IMR-90 (cell line): Measurements from ENCODE around the gene GPR21. TPM values are rescaled to one million over a fixed set of nuclear protein-coding genes. Genes with fewer than 3 reads are reported as not detected.

Source experiments
- ATAC-seq: fragments of 200-7000 bp; cut with Tn5 transposase; 2 replicates; pipeline ENCODE4 v1.9.1; 2020; ENCODE audit warnings: low read depth, mild to moderate bottlenecking, moderate library complexity
- BruUV-seq: library from RNA; stranded (reverse); fragments of 400-500 nt; replicated peaks from 2 replicates; lab custom pipeline; 2021; lab: Mats Ljungman, UMichigan
- CTCF ChIA-PET: fragments of 300-600 bp; formaldehyde crosslinking; extraction: SDS; loops from one replicate; lab custom pipeline; 2021; ENCODE audit warnings: antibody characterized with exemption; lab: Yijun Ruan, JAX
- POLR2A ChIA-PET: fragments of 300-600 bp; sonication (Branson Sonifier 250); formaldehyde crosslinking; loops from one replicate; lab custom pipeline; 2022; ENCODE audit warnings: antibody characterized with exemption; ENCODE audit not compliant: unreplicated experiment; lab: Charles Lee
- DNase-seq: peaks from one replicate; pipeline ENCODE4 v3.0.0; 2013
- H2AFZ ChIP-seq: replicated peaks from 2 replicates; pipeline ENCODE3; 2013; ENCODE audit warnings: low read length, mild to moderate bottlenecking; ENCODE audit not compliant: poor library complexity
- H2AK5ac ChIP-seq: 2 replicates; pipeline ENCODE4 v1.6.1; 2013; ENCODE audit warnings: low read depth, low read length, inconsistent platforms
- H2AK9ac ChIP-seq: replicated peaks from 2 replicates; pipeline ENCODE3; 2013; ENCODE audit warnings: mild to moderate bottlenecking, low read depth, low read length, moderate library complexity; ENCODE audit not compliant: poor library complexity
- H2BK120ac ChIP-seq: 2 replicates; pipeline ENCODE4 v1.6.1; 2013; ENCODE audit warnings: low read depth, low read length, inconsistent platforms
- H2BK15ac ChIP-seq: 3 replicates; pipeline ENCODE4 v1.6.1; 2013; ENCODE audit warnings: low read depth, low read length, inconsistent platforms
- H2BK20ac ChIP-seq: 2 replicates; pipeline ENCODE4 v1.6.1; 2013; ENCODE audit warnings: low read depth, mild to moderate bottlenecking, inconsistent platforms, low read length, moderate library complexity
- H2BK5ac ChIP-seq: 2 replicates; pipeline ENCODE4 v1.6.1; 2013; ENCODE audit warnings: mild to moderate bottlenecking, low read depth, low read length, inconsistent platforms; ENCODE audit not compliant: poor library complexity, severe bottlenecking
- H3K14ac ChIP-seq: replicated peaks from 2 replicates; pipeline ENCODE4 v1.6.1; 2013; ENCODE audit warnings: low read depth, low read length, inconsistent platforms
- H3K18ac ChIP-seq: 2 replicates; pipeline ENCODE4 v1.6.1; 2013; ENCODE audit warnings: low read depth, low read length, control low read depth
- H3K23ac ChIP-seq: 2 replicates; pipeline ENCODE4 v1.6.1; 2013; ENCODE audit warnings: low read depth, low read length, inconsistent platforms
- H3K27ac ChIP-seq: 2 replicates; pipeline ENCODE4 v1.5.1; 2013; ENCODE audit warnings: mild to moderate bottlenecking, control low read depth, low read length; ENCODE audit not compliant: insufficient read depth
- H3K27me3 ChIP-seq: 2 replicates; pipeline ENCODE4 v1.6.1; 2013; ENCODE audit warnings: low read length; ENCODE audit not compliant: control insufficient read depth, insufficient read depth
- H3K36me3 ChIP-seq: 2 replicates; pipeline ENCODE4 v1.6.1; 2013; ENCODE audit warnings: low read length, mixed read lengths; ENCODE audit not compliant: control insufficient read depth, insufficient read depth
- H3K4ac ChIP-seq: 2 replicates; pipeline ENCODE4 v1.6.1; 2013; ENCODE audit warnings: low read depth, low read length, inconsistent platforms
- H3K4me1 ChIP-seq: 2 replicates; pipeline ENCODE4 v1.6.1; 2013; ENCODE audit warnings: low read length, mixed read lengths; ENCODE audit not compliant: control insufficient read depth, insufficient read depth
- H3K4me2 ChIP-seq: 2 replicates; pipeline ENCODE4 v1.6.1; 2013; ENCODE audit warnings: low read depth, mild to moderate bottlenecking, control low read depth, low read length, moderate library complexity
- H3K4me3 ChIP-seq: 2 replicates; pipeline ENCODE4 v1.5.1; 2013; ENCODE audit warnings: low read depth, mild to moderate bottlenecking, control low read depth, low read length, moderate library complexity; ENCODE audit not compliant: insufficient read depth
- H3K56ac ChIP-seq: 2 replicates; pipeline ENCODE4 v1.6.1; 2013; ENCODE audit warnings: low read length, inconsistent platforms; ENCODE audit not compliant: insufficient read depth; ENCODE audit errors: extremely low read depth
- H3K79me1 ChIP-seq, 2 experiments: 2 replicates each; pipeline ENCODE4 v1.6.1; 2013; ENCODE audit warnings: low read length in 2 of 2, inconsistent platforms in 1 of 2, low read depth in 1 of 2
- H3K9ac ChIP-seq: 2 replicates; pipeline ENCODE4 v1.6.1; 2013; ENCODE audit warnings: low read depth, low read length, control low read depth
- H3K9me1 ChIP-seq: 2 replicates; pipeline ENCODE4 v1.6.1; 2013; ENCODE audit warnings: low read length, inconsistent platforms; ENCODE audit not compliant: insufficient read depth
- H3K9me3 ChIP-seq: 2 replicates; pipeline ENCODE4 v1.6.1; 2013; ENCODE audit warnings: low read length; ENCODE audit not compliant: control insufficient read depth, insufficient read depth
- H4K20me1 ChIP-seq: 2 replicates; pipeline ENCODE4 v1.6.1; 2013; ENCODE audit warnings: low read length, inconsistent platforms; ENCODE audit not compliant: insufficient read depth
- H4K5ac ChIP-seq: 2 replicates; pipeline ENCODE4 v1.6.1; 2013; ENCODE audit warnings: mild to moderate bottlenecking, low read depth, low read length, control low read depth
- H4K8ac ChIP-seq, 2 experiments: 2 replicates each; pipeline ENCODE4 v1.6.1; 2013; ENCODE audit warnings: low read depth in 2 of 2, low read length in 2 of 2, control low read depth in 1 of 2, inconsistent platforms in 1 of 2
- H4K91ac ChIP-seq: 2 replicates; pipeline ENCODE4 v1.6.1; 2013; ENCODE audit warnings: low read depth, low read length, inconsistent platforms; ENCODE audit not compliant: insufficient read depth
- CEBPB ChIP-seq: IDR thresholded peaks from 2 replicates; pipeline ENCODE4 v1.6.1; 2012; ENCODE audit warnings: low read depth, low read length, improper control_type of control experiment
- CHD1 ChIP-seq: IDR thresholded peaks from 2 replicates; pipeline ENCODE4 v1.6.1; 2012; ENCODE audit warnings: low read depth, low read length, improper control_type of control experiment
- CTCF ChIP-seq: conservative IDR thresholded peaks from 2 replicates; pipeline ENCODE4 v1.5.1; 2012; ENCODE audit warnings: mild to moderate bottlenecking, low read depth, low read length, improper control_type of control experiment
- ELK1 ChIP-seq: fragments of 150-350 bp; IDR thresholded peaks from 2 replicates; pipeline ENCODE4 v1.6.1; 2016; ENCODE audit warnings: low read depth, mild to moderate bottlenecking, low read length, moderate library complexity, borderline replicate concordance
- NFE2L2 ChIP-seq: fragments of 150-350 bp; IDR thresholded peaks from 2 replicates; pipeline ENCODE4 v1.6.1; 2016; ENCODE audit warnings: low read depth, mild to moderate bottlenecking, low read length
- RAD21 ChIP-seq: IDR thresholded peaks from 2 replicates; pipeline ENCODE4 v1.6.1; 2012; ENCODE audit warnings: low read length, improper control_type of control experiment
- RCOR1 ChIP-seq: IDR thresholded peaks from 2 replicates; pipeline ENCODE4 v1.6.1; 2012; ENCODE audit warnings: mild to moderate bottlenecking, low read length, improper control_type of control experiment; ENCODE audit not compliant: insufficient replicate concordance
- RFX5 ChIP-seq: IDR thresholded peaks from 2 replicates; pipeline ENCODE4 v1.8.0; 2012; ENCODE audit warnings: low read depth, mild to moderate bottlenecking, low read length, moderate library complexity
- SMC3 ChIP-seq: fragments of 150-350 bp; IDR thresholded peaks from 2 replicates; pipeline ENCODE4 v1.6.1; 2016; ENCODE audit warnings: low read depth, mild to moderate bottlenecking, antibody characterized with exemption, low read length, moderate library complexity
- WGBS, 2 experiments: methylation state at CpG; one replicate each; pipeline versions ENCODE4 v1.1.5 to v1.1.7; 2013; ENCODE audit warnings: missing lambda C conversion rate in 2 of 2; ENCODE audit not compliant: insufficient read length in 1 of 2; ENCODE audit errors: extremely low coverage in 2 of 2; 5-methylcytosine and 5-hydroxymethylcytosine counted together
- dilution Hi-C: fragments of 300-500 bp; cut with HindIII; formaldehyde crosslinking; loops from one replicate; pipeline ENCODE4 v1.14.3; 2018; ENCODE audit warnings: low sequenced_read_pairs; ENCODE audit not compliant: unreplicated experiment
- in situ Hi-C: fragments of 300-500 bp; cut with MboI; formaldehyde crosslinking; loops from 3 replicates; pipeline ENCODE4 v1.14.3; 2019; ENCODE audit warnings: low sequenced_read_pairs, inconsistent platforms, mixed read lengths
- intact Hi-C: fragments of 100-400 bp; cut with micrococcal nuclease; formaldehyde crosslinking; loops from 2 replicates; pipeline ENCODE4 v1.10.0; 2022
- polyA plus RNA-seq, 3 experiments: library from polyadenylated mRNA; depleted of rRNA; stranded (reverse); fragments of >200 nt; gene quantifications; 2 replicates each; pipeline ENCODE4 v1.2.3, GENCODE V29; 2012; ENCODE audit warnings: low replicate concordance in 1 of 3
- total RNA-seq: library from RNA; depleted of rRNA; stranded (reverse); fragments of >200 nt; gene quantifications from 2 replicates; pipeline ENCODE4 v1.2.3, GENCODE V29; 2012

Gene GPR21
- total and polyA plus RNA-seq, 2 of the 4 experiments (the other 2 are of a cell fraction): 0.90 TPM; not detected in 1

GRCh38 chr9:123049589-123050222 lies 16.2 kb downstream of the GPR21 start:
- Histone ChIP-seq H2AK5ac (peak overlapping the region; percentile 24; the same call in 1 of the 2 replicates), H3K9ac (no peak overlapping the region), H3K27ac (peak overlapping the region; percentile 66), H2BK120ac (peak overlapping the region; percentile 68), H3K9me1 (peaks cover 7% of the 10 kb centered on the region), H4K8ac (peak overlapping the region; percentile 43 to 62; a peak in 3 of 4 replicates), H3K4ac (peak overlapping the region; percentile 34), H4K91ac (peak overlapping the region; percentile 57), H2BK5ac (peak overlapping the region; percentile 94), H3K4me1 (peaks cover 14% of the 10 kb centered on the region), H3K4me2 (no peak overlapping the region; the same call in 1 of the 2 replicates), H3K79me1 (peaks cover 10 to 19% of the 10 kb centered on the region in 2 experiments), H3K56ac (no peak overlapping the region; the same call in 1 of the 2 replicates), H2AK9ac (no peak overlapping the region), H4K20me1 (no peaks in the 10 kb centered on the region), H3K23ac (peak overlapping the region; percentile 61; the same call in 1 of the 2 replicates), H2AFZ (no peak overlapping the region), H3K18ac (peak overlapping the region; percentile 91), H3K4me3 (no peak overlapping the region), H2BK15ac (peak overlapping the region; percentile 33; the same call in 1 of the 3 replicates), H3K9me3 (no peaks in the 10 kb centered on the region), H4K5ac (peak overlapping the region; percentile 83), H3K27me3 (no peaks in the 10 kb centered on the region), H3K14ac (peak overlapping the region; percentile 26), H2BK20ac (peak overlapping the region; percentile 82), H3K36me3 (peaks cover under 1% of the 10 kb centered on the region)
- WGBS, 2 experiments: no CpG with 5 or more reads among the region's 3 CpGs
- POLR2A ChIA-PET: no interaction called here
- peak; percentile 24 for DNase-seq
- CTCF ChIA-PET: interaction anchor here (0.7 to 1.2 kb wide), 2 partner anchors 10 to 40 kb away, joined by 3 read pairs; no protein-coding TSS in a partner anchor
- ATAC-seq: peak; percentile 48
- intact Hi-C loops: no loop called here
- TF ChIP-seq RFX5 (no peak), RCOR1 (no peak), NFE2L2 (no peak), RAD21 (no peak), CTCF (no peak), CEBPB (no peak), CHD1 (no peak), ELK1 (no peak), SMC3 (no peak)
- no TSS peak for BruUV-seq
- dilution Hi-C loops: no loop called here
- in situ Hi-C loops: no loop called here
